Peyer's patch (tissue), 4 donors: ENCODE data around the gene CDKN1C.

ENCODE experiments used
- POLR2A ChIP-seq, 2 donors: fragments of 450-650 bp; IDR thresholded peaks; one replicate each; pipeline ENCODE4 v1.5.1; 2017; ENCODE audit warnings: antibody characterized with exemption in 2 of 2, mild to moderate bottlenecking in 2 of 2, moderate library complexity in 2 of 2
- TF ChIP-seq, protein P1 (sequence below), 6 experiments: fragments of 450-650 bp in 4 of 6; fragments of 200-600 bp in 2 of 6; sonication (generic) in 1 of 6; IDR thresholded peaks; one replicate each; pipeline ENCODE4 v1.5.1; 2017 to 2019; ENCODE audit warnings: antibody characterized with exemption in 6 of 6, mild to moderate bottlenecking in 3 of 6, moderate library complexity in 1 of 6

DNA sequence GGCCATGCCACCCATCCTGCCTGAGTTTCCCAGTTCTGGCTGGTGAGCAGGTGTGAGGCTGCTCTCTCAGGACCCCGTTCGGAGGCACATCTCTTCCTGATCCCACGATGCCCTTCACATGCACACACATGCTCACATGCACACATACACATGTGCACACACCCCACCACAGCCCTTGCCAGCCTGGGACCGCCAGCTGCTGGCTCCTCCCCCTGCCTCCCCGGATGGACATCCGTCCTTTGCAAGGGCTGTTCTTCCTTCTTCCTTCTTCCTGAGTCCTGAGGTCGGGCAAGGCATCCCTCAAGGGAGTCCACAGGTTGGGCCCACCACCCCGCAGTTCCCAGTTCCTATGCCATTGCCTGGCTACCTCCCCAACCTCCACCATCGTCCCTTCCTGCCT lies 10.5 kb upstream of the CDKN1C start:
- TF ChIP-seq, protein P1, sequence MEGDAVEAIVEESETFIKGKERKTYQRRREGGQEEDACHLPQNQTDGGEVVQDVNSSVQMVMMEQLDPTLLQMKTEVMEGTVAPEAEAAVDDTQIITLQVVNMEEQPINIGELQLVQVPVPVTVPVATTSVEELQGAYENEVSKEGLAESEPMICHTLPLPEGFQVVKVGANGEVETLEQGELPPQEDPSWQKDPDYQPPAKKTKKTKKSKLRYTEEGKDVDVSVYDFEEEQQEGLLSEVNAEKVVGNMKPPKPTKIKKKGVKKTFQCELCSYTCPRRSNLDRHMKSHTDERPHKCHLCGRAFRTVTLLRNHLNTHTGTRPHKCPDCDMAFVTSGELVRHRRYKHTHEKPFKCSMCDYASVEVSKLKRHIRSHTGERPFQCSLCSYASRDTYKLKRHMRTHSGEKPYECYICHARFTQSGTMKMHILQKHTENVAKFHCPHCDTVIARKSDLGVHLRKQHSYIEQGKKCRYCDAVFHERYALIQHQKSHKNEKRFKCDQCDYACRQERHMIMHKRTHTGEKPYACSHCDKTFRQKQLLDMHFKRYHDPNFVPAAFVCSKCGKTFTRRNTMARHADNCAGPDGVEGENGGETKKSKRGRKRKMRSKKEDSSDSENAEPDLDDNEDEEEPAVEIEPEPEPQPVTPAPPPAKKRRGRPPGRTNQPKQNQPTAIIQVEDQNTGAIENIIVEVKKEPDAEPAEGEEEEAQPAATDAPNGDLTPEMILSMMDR (IDR thresholded peaks at IDR 0.05), result no peak
- no peak for TF ChIP-seq POLR2A (IDR thresholded peaks at IDR 0.05)
